OCI-LY7 (cell line): Measurements from ENCODE around the gene PHF23.
A peak's percentile ranks its signal among the peaks of the same experiment; 100 is the strongest.

Source experiments
- EZH2phosphoT487 ChIP-seq: fragments of 200-600 bp; sonication (generic); IDR thresholded peaks from 2 replicates; pipeline ENCODE4 v1.6.1; 2018; ENCODE audit warnings: low read depth, borderline replicate concordance, mild to moderate bottlenecking, mixed run types, antibody characterized with exemption, low read length, moderate library complexity, mixed read lengths
- TF ChIP-seq, protein P1 (sequence below): fragments of 200-600 bp; sonication (generic); conservative IDR thresholded peaks from 2 replicates; pipeline ENCODE4 v1.5.1; 2014; ENCODE audit warnings: mild to moderate bottlenecking, antibody characterized with exemption, low read length, moderate library complexity, mixed read lengths

DNA sequence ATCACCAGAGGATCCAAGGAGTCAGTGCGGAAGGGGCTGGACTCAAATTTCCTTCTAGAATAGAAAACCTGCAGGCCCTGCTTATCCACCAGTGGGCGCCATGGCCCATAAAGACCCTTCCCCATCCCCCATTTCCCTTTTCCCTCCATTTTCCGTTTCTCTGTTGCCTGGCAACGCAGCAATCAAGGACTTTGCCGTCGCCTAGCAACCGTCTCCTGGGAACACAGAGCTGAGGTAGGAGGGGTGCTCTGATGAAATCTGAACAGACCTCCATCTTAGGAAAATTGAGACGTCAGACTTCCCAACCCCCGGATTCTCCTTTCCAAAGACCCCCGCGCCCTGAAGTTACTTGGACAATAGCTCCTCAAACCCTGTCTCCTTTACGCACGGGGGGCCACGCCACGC lies 25.4 kb downstream of the PHF23 start:
- TF ChIP-seq, protein P1, sequence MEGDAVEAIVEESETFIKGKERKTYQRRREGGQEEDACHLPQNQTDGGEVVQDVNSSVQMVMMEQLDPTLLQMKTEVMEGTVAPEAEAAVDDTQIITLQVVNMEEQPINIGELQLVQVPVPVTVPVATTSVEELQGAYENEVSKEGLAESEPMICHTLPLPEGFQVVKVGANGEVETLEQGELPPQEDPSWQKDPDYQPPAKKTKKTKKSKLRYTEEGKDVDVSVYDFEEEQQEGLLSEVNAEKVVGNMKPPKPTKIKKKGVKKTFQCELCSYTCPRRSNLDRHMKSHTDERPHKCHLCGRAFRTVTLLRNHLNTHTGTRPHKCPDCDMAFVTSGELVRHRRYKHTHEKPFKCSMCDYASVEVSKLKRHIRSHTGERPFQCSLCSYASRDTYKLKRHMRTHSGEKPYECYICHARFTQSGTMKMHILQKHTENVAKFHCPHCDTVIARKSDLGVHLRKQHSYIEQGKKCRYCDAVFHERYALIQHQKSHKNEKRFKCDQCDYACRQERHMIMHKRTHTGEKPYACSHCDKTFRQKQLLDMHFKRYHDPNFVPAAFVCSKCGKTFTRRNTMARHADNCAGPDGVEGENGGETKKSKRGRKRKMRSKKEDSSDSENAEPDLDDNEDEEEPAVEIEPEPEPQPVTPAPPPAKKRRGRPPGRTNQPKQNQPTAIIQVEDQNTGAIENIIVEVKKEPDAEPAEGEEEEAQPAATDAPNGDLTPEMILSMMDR, result peak; percentile 82
- no peak for TF ChIP-seq EZH2phosphoT487
